Endometrium (tissue), 2 donors: ENCODE results near the gene PJA2.
"Not testable (repeated sequence)": the region's sequence is repeated elsewhere in the genome, so short reads cannot be mapped to it uniquely, and the experiment has no call there.

Experiments used
- FAIRE-seq: peaks from 2 replicates; lab custom pipeline; 2012; peaks lifted over from hg19 to GRCh38; lab: Jason Lieb, UNC
- donor health status: control.
- donor health status: control.

PJA2 gene

DNA sequence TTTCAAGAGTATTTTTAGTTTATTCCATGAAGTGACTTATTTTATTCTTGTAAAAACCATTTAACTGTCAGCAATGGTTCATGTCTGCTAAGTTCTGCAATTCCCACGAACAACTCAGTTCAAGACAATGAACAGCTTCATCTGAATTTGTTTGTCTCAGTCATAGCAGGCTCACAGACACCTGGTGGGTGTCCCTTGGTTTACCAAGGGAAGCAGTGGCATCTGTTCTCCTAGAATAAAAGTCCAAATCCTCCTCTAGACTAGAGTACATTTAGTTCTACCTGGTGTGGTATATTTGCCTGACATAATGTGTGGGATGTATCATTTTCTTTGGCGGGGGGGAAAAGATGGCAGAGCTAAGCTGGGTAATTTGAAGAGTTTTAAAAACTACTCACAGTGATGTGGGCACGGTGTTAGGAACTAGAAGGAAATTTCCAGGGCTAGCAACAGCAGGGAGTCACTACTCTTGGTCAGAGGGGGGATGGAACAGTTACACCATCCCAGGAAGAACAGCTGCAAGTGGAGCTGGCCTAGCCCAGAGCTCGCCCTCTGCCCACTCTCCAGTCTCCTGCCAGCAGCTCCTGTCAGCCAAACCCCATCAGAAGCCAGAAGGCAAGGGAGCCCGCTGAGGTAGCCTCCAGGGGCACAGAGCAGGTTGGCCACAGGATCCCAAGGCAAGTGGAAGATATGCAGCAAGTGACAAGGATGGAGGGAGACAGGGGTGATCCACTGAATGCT, 100.3 kb downstream of the PJA2 start:
- no peak for FAIRE-seq

DNA sequence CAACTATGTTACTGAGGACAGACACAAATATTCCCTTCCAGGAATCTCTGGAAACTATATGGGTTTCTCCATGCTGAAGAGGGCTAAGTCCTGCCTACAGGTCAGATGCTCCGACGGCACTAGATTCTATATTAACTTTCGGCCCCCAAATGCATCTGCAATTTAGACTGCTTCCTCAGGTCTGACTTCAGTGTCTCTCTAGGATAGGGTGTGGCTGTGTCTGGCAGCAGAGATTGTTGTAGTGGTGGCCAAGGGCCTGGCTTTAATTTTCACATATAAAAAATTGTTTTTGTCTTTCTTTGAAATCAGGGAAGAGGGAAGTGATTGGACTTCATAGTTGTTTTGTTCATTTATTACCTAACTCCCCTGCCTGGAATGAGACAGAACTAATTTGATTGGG, 101.8 kb downstream of the PJA2 start:
- FAIRE-seq = no peak

DNA sequence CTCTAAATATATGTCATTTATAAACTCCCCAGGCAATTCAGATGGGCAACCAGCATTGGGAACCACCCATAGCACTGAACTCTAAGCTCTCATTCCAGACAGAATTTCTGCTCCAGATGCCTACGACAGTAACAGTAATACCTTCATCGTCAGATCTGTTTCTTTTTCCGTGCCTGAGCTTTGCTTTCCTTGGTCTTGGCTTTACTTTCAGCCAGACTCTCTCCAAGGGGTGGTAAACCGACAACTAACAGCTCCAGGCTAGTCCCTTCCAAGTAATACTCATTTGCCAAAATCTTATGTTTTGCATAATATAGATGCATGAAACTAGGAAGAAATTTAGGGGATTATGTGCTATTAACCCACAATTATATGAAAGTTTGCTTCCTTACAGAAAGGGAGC, 102.3 kb downstream of the PJA2 start:
- FAIRE-seq = no peak

DNA sequence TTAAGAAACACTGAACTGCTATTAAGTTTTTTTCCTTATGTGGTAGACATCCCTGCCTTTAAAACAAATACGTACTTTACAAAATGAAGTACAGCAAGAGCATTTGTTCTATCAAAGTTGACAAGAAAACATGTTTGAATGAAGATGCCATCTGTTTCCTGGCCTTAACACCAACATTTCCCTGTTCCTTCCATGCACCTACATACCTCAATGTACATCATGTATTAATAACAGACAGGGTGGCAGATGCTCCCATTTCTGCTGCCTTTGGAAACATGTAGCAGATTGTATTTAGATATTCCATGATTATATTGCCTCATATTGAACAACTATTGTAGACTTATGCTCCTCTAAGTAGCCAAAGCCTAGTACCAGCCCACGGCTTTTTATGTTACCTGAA, 104.4 kb downstream of the PJA2 start:
- no peak for FAIRE-seq

DNA sequence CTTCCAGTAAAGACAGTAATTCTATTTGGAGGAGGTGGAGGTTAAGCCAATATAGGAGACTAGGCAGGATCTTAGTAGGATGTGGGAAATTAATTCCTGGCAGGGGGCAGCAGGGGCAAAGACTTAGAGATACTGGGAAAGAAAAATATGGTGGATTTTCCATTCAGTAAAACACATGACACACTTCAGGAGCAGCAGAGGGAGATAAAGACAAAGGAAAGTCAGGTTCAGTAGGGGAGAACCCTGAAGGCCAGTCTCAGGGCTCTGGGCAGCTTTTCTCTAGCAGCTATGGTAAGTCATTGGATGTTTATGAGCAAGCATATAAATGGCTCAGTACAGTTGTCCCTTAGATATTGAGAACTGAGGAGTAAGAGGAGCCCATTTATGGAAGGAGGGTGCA, 105.5 kb downstream of the PJA2 start:
- FAIRE-seq = no peak

DNA sequence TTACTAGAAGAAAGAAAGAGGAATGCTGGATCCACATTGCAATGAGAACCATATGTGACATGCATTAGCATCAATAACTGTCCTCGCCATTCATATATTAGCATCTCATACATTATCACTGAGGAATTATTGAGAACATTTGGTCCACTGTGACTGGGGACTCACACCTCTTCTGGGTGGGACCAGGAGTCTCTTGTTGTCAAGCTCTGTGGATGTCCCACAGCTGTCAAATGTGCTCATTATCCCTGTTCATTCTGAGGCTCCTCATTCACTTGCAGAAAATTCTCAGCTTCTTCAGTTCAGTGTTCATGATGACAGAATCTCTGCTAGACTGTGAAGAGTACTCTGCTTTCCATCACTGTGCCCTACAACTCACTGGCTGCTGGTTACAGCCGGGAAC, 109.4 kb downstream of the PJA2 start:
- no peak for FAIRE-seq

DNA sequence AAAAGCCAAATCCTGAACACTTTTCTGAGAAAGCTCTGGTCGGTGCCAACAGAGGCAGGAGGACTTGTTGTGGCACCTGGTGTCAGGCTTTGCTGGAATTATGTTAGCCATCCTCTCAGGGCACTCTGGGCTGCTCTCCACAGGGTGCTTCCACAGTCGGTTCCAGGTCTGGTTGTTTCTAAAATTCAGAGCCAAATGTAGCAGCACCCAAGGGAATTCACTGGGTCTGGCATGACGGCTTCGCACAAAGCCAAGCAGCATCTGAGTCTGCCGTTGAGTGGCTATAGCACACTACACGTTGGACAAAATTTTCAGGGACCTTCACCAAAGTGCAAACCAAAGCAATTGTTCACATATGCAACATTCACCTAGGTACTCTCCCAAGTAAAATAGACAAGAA, 110.2 kb downstream of the PJA2 start:
- FAIRE-seq = no peak

DNA sequence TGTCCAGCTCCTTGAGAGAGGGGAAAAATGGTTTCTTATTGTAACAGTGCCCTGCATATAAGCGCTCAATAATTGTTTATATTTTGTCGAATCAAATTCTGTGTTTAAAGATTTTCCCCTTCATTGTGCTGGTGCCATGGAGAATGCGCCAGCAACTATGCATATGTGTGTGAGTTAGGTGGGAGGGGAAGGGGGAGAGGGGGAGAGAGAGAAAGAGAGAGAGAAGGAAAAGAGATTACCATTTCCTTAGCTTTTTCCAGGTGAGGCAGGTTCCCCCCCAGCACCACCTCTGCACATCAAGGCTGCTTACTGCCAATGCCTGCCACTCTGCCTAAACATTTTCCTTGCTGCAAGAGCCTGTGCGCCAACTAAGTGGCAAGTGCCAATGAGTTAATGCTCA, 111.0 kb downstream of the PJA2 start:
- no peak for FAIRE-seq

DNA sequence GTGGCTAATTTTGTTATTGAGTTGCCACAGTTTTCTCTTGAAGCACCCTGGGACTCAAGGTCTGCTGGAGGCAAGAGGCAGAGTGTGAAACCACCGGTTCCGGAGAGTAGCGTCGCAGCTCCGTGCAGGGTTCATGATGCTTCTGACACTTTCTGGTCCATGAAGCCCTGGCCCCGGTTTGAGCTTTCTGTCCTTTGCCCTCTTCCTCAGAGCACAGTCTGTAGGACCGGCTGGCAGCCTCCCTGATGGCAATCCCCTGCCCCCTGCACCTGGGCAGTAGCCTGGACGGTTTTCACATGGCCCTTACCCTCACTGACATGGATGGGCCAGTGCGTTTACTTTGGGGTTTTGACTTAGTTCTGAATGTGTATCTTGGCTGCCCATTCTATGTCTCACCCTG, 111.9 kb downstream of the PJA2 start:
- no peak for FAIRE-seq

DNA sequence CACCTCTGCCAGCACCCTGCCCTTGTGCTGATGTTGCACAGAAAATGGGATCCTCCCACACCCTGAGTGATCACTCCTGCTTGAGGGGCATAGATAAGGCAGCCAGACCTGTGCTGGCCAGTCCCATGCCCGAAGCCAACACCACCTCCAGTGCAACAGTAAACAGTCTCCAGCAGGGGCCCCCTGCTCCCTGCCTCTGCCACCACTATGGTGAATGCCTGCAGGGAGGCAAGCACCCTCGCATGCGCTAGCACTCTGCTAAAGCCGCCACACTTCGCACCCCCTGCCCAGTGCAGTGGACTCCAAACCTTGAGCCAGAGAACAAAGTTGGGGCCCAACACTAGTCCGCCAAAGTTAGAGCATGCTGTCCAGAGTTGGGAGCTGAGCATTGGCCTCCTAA, 118.7 kb downstream of the PJA2 start:
- no peak for FAIRE-seq

DNA sequence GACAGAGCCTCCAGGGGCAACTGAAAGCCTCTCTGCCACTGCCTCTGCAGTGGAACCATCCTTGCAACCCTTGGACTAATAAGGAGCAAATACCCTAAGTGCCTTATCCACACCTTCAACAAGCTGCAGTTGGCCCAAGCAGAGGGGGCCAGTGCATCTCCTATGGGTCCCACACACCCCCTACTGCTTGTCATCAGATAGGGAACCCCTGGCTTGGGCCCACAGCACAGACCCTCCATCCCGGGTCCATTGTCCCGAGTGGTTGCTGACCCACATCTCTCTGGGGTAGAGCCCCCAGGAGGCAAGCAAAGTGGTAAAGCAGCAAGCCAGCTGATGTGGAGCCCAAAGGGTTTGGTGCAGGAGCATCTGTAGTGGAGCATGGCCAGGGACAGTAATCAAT, 119.5 kb downstream of the PJA2 start:
- FAIRE-seq = no peak

DNA sequence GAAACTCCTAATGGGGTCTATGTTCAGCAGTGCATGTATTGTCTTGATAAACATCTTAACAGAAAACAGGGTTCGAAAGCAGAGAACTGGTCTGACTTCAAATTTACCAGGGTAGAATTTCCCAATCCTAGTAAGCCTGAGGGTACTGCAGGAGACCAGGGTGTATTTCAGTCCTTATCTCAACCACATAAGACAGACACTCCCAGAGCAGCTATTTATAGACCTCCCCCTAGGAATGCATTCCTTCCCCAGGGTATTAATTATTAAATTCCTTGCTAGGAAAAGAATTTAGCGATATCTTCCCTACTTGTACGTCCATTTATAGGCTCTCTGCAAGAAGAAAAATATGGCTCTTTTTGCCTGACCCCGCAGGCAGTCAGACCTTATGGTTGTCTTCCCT, 123.1 kb downstream of the PJA2 start:
- FAIRE-seq = not testable (repeated sequence)
